HUDEP-2 (cell line): ENCODE results near the gene MBD3L1.

Experiments used
- DNase-seq, 76 experiments: peaks; one replicate each; lab custom pipeline; 2025; ENCODE audit not compliant: unreplicated experiment in 76 of 76; lab: John Stamatoyannopoulos, UW

MBD3L1 gene

DNA sequence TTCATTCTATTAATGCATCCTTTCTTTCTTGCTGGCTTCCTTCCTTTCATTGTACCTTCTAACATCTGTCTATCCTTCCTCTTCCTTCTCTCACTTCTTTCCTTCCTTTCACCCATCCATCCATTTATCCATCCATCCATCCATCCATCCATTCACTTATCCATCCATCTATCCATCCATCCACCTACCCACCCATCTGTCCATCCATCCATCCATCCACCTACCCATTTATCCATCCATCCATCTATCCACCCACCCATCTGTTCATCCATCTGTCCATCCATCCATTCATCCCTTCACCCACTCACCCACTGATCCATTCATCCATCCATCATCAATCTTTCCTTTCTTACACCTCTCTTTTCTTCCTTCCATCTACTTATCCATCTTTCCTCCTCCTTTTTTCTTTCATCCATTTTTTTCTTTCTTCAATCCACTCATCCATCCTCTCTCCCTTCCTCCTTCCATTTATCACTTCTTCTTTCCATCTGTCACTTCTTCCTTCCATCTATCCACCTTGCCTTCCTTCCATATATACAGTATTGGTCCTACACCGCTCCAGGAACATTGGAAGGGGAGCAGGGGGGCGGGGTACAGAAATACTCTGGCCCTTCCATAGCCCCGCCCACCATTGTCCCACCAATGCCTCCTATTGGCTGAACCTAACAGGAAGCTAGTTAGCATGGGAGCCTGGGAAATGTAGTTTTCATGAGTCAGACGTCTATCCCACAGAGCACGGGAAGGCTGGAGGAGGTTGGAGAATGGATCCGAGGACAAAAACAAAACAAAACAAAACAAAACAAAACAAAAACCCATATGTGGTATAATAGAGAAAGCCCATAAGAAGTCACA lies 45.9 kb downstream of the MBD3L1 start:
- peak in 8 of 76 experiments; percentile 2 to 18 (median 8) for DNase-seq

DNA sequence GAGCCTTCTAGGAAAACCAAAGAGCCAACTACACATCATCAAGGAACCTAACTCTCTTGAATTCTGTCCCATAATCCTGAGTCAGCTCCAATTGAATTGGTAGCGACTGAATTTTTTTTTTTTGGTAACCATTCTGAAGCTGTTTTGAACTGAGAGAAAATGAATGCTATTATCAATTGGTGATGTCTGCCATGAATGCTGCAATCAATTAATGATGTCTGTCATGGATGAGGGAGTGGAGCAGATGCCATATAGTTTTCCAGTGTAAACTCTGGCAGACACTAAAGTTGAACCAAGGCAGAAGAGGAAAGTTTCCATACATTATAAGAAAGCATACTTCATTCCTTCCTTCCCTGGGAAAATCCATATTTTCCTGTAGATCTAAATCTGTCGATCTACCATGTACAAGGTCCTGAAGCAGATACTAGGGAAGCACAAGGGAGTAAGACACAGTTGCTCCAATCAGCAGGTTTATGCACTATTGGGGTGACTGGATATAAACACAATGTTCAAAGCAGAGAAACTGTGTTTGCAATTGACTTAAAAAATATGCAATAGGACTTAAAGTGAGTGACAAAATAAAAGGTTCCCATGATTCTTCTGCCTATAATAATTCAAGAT lies 48.8 kb downstream of the MBD3L1 start:
- no peak for DNase-seq

DNA sequence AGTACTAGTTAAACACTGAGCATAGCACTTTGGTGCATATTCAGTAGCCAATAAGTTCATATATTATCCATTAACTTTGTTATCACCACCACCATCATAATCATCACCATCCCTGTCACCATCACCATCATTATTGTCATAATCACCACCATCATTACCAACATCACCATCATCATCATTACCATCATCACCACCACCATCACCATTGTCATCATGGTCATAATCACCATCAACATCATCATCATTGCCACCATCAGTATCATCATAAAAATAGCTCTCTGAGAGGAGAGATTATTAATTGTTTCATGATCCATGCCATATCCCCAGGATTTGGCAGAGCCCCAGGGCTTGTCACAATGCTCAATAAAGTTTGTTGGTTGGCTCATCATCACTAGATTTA lies 49.3 kb downstream of the MBD3L1 start:
- DNase-seq = no peak

DNA sequence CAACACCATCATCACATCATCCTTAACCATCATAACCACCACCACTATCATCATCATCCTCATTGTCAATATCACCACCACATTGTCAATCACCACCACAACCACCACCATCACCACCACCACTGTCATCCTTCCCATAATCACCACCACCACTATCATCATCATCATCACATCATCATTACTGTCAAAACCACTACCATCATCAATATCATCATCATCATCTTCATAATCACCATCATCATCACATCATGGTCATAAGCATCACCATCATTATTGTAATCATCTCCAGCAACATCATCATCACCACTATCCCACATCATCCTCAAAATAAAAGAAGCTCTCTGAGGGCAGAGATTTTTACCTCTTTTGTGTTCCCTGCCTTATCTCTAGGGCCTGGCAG lies 52.2 kb downstream of the MBD3L1 start:
- DNase-seq = no peak

DNA sequence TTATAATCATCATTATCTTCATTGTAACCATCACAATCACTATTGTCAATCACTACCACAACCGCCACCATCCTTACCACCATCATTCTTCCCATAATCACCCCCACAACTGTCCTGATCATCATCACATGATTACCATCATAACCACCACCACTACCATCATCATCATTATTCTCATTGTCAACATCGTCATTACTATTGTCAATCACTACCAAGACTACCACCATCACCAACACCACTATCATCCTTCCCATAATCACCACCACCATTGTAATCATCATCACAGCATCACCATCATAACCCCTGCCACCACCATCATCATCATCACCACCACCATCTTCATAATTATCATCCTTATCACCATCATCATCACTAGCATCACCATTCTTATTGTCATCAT lies 55.2 kb downstream of the MBD3L1 start:
- no peak for DNase-seq

DNA sequence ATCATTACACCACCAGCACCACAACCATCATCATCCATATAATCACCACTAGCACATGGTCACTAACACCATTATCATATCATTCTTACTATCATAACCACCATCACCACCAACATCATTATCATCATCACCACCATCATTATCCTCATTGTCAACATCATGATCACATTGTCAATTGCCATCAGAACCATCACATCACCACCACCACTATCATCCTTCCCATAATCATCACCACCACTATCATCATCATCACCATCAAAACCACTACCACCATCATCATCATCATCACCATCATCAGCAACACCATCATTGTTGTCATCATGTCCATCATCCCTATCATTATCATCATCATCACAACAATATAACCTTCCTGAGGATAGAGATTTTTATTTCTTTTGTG lies 58.1 kb downstream of the MBD3L1 start:
- DNase-seq = no peak
